ENCODE measurements around the gene BRINP2.

Gene BRINP2

DNA sequence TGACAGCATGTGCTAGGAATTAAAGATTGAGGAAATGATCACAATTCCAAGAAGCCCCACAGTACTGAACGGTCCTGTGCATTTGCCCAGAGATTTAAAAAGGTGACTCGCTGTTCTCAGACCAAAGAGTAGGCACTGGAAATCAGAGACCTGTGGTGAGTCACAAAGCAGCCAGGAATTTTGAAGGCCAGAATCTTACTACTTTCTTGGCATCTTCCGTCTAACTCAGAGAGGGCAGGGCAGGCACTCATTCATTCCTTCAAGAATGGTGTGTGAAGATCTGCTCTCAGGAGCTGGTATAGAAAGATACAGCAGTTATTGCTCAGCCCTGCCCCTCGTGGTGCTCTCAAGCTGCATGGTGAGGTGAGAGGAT, 57.9 kb downstream of the BRINP2 start:
- TF ChIP-seq, protein P1, sequence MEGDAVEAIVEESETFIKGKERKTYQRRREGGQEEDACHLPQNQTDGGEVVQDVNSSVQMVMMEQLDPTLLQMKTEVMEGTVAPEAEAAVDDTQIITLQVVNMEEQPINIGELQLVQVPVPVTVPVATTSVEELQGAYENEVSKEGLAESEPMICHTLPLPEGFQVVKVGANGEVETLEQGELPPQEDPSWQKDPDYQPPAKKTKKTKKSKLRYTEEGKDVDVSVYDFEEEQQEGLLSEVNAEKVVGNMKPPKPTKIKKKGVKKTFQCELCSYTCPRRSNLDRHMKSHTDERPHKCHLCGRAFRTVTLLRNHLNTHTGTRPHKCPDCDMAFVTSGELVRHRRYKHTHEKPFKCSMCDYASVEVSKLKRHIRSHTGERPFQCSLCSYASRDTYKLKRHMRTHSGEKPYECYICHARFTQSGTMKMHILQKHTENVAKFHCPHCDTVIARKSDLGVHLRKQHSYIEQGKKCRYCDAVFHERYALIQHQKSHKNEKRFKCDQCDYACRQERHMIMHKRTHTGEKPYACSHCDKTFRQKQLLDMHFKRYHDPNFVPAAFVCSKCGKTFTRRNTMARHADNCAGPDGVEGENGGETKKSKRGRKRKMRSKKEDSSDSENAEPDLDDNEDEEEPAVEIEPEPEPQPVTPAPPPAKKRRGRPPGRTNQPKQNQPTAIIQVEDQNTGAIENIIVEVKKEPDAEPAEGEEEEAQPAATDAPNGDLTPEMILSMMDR (IDR thresholded peaks at IDR 0.05; ENCODE audit: insufficient read depth, low read length, poor library complexity, severe bottlenecking) = no peak
- DNase-seq (ENCODE audit: extremely low read depth, insufficient read length) = no peak

DNA sequence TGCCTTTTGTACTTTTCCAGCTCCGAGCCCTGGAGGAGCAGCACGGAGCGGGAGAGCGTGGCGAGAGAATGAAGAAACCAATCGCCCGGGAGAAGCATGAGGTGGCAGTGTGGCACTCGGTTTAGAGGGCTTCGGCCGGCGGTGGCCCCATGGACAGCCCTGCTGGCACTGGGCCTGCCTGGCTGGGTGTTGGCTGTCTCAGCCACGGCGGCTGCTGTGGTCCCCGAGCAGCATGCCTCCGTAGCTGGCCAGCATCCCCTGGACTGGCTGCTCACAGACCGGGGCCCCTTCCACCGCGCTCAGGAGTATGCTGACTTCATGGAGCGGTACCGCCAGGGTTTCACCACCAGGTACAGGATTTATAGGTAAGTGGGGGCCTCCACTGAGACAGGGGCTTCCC, 59.0 kb downstream of the BRINP2 start:
- no peak for DNase-seq (ENCODE audit: extremely low read depth, insufficient read length)
- H3K27me3 ChIP-seq (replicated peaks; ENCODE audit: control insufficient read depth, insufficient read depth, low read length) = no peaks in the 10 kb centered on the region
- TF ChIP-seq, protein P1 (IDR thresholded peaks at IDR 0.05; ENCODE audit: insufficient read depth, low read length, poor library complexity, severe bottlenecking) = no peak

More for the DNA sequence above, 57.9 kb downstream of the BRINP2 start:
- H3K27me3 ChIP-seq (replicated peaks; ENCODE audit: control insufficient read depth, insufficient read depth, low read length) = no peaks in the 10 kb centered on the region
- H3K36me3 ChIP-seq (ENCODE audit: control insufficient read depth, insufficient read depth, low read length) = no peaks in the 10 kb centered on the region
- H3K4me3 ChIP-seq (replicated peaks; ENCODE audit: low read depth, low read length) = no peak overlapping the region

DNA sequence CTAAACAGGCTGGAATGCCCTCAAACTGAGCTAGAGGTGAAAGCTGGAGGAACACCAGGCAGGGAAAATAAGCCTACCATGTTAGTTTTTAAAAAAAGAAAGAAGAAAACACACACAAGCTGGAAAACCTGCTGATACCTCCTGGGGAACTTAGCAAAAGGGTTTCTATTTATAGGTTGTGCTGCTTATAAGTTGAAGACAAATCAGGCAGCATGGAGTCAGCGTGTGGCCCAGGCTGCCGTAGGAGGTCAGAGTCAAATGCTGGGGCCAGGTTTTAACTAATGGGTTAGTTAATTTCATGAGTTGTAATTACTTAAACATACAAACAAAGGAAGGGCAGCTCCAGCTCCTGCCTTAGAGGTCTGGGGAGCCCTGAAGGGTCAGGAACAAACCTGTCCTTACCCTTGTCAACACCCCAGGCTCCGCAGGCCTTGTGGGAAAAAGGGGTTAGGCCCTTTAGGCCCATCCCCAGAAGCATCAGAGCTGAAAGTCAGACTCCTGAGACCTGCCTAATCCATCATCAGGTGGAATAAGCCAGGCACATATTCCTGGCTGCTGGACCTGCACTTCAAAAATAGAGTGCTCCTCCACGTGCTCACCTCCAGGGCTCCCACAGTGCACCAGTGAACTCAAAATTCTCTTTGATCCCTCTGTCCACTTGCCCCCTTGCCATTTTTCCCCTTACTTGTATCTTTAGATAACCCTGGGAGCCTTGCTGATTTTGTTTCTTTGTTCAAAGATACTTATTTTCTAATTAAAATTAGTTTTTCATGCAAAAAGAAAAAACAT, 59.7 kb downstream of the BRINP2 start:
- Histone ChIP-seq H3K36me3 (ENCODE audit: control insufficient read depth, insufficient read depth, low read length) (no peaks in the 10 kb centered on the region), H3K27me3 (replicated peaks; ENCODE audit: control insufficient read depth, insufficient read depth, low read length) (no peaks in the 10 kb centered on the region; the same call in 1 of the 2 replicates), H3K4me3 (replicated peaks; ENCODE audit: low read depth, low read length) (no peak overlapping the region)
- no peak for DNase-seq (ENCODE audit: extremely low read depth, insufficient read length)
- TF ChIP-seq, protein P1 (IDR thresholded peaks at IDR 0.05; ENCODE audit: insufficient read depth, low read length, poor library complexity, severe bottlenecking) = no peak

More for the DNA sequence above, 59.0 kb downstream of the BRINP2 start:
- H3K36me3 ChIP-seq (ENCODE audit: control insufficient read depth, insufficient read depth, low read length) = no peaks in the 10 kb centered on the region
- H3K4me3 ChIP-seq (replicated peaks; ENCODE audit: low read depth, low read length) = no peak overlapping the region

DNA sequence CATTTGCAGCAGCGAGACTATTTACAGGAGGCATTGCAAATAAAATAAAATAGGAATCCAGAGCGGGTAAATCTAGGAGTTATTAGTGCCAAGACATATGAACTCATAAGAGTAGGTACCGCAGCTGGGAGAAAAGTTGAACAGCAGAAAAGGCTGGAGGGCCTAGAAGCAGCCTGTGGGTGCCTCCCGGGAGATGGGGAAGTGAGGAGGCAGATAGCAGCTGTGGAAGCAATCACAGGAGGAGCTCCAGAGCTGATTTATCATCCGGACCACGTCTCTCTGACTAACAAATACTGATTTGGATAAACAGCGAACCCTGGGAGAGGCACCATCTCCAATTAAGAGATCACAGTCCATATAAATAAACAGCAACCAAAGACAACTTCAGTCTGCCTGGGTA, 64.6 kb downstream of the BRINP2 start:
- Histone ChIP-seq H3K36me3 (ENCODE audit: control insufficient read depth, insufficient read depth, low read length) (no peaks in the 10 kb centered on the region), H3K27me3 (replicated peaks; ENCODE audit: control insufficient read depth, insufficient read depth, low read length) (no peaks in the 10 kb centered on the region; the same call in none of the 2 replicates), H3K4me3 (replicated peaks; ENCODE audit: low read depth, low read length) (no peak overlapping the region)
- TF ChIP-seq, protein P1 (IDR thresholded peaks at IDR 0.05; ENCODE audit: insufficient read depth, low read length, poor library complexity, severe bottlenecking) = no peak
- no peak for DNase-seq (ENCODE audit: extremely low read depth, insufficient read length)

DNA sequence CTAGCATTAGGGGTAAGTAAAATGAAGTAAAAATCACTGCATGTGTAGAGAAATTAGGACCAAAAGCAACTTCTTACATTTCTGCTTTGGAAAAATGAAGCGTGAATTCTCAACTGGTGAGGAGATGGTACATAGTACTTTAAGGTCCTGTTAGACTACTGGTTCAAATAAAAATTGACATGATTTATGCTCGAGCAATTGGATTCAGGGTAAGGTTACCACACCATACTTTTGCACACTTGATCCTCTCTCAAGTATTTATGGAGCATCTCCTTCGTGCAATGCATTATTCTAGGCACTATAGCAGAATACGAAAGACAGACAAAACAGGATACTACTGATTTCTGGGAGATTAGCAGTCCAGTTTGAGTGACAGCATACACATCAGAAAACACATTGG, 66.2 kb downstream of the BRINP2 start:
- Histone ChIP-seq H3K4me3 (replicated peaks; ENCODE audit: low read depth, low read length) (no peak overlapping the region), H3K36me3 (ENCODE audit: control insufficient read depth, insufficient read depth, low read length) (no peaks in the 10 kb centered on the region), H3K27me3 (replicated peaks; ENCODE audit: control insufficient read depth, insufficient read depth, low read length) (no peaks in the 10 kb centered on the region; the same call in none of the 2 replicates)
- no peak for DNase-seq (ENCODE audit: extremely low read depth, insufficient read length)
- TF ChIP-seq, protein P1 (IDR thresholded peaks at IDR 0.05; ENCODE audit: insufficient read depth, low read length, poor library complexity, severe bottlenecking) = no peak

Data from GM06990 (cell line).